SK-N-SH (cell line): ENCODE data around the gene PRKAG1. TPM values are rescaled to one million over a fixed set of nuclear protein-coding genes. Genes with fewer than 3 reads are reported as not detected.

ENCODE experiments used
- CTCF ChIA-PET: fragments of 300-600, 350-600 bp; formaldehyde crosslinking; extraction: SDS; loops from one replicate; lab custom pipeline; 2021; lab: Yijun Ruan, JAX
- POLR2A ChIA-PET: fragments of 350-600 bp; sonication (Branson Sonifier 250); formaldehyde crosslinking; extraction: SDS; loops from one replicate; lab custom pipeline; 2020; ENCODE audit warnings: antibody characterized with exemption, inconsistent platforms; lab: Yijun Ruan, JAX
- DNase-seq: peaks from one replicate; pipeline ENCODE4 v3.0.0; 2012
- H2AFZ ChIP-seq: fragments of 200-600 bp; sonication (generic); 2 replicates; pipeline ENCODE4 v1.8.1; 2016; ENCODE audit warnings: antibody characterized with exemption, mild to moderate bottlenecking, low read depth
- H3F3A ChIP-seq: fragments of 200-600 bp; sonication (generic); replicated peaks from 2 replicates; pipeline ENCODE3; 2016; ENCODE audit warnings: antibody characterized with exemption, mild to moderate bottlenecking; ENCODE audit not compliant: insufficient read depth
- H3K27ac ChIP-seq, 2 experiments: fragments of 200-500 bp in 1 of 2; fragments of 200-600 bp in 1 of 2; sonication (Bioruptor generic) in 1 of 2; sonication (generic), shearing (Covaris generic) in 1 of 2; 2 replicates each; pipeline versions ENCODE4 v1.5.1 to v1.6.1; 2014 to 2016; ENCODE audit warnings: low read depth in 2 of 2, inconsistent platforms in 1 of 2, low read length in 1 of 2, mild to moderate bottlenecking in 1 of 2, mixed read lengths in 1 of 2
- H3K27me3 ChIP-seq: fragments of 200-600 bp; sonication (generic), shearing (Covaris generic); 2 replicates; pipeline ENCODE4 v1.6.1; 2016; ENCODE audit warnings: mixed run types; ENCODE audit not compliant: insufficient read depth
- H3K36me3 ChIP-seq, 2 experiments: fragments of 200-500 bp in 1 of 2; fragments of 200-600 bp in 1 of 2; sonication (Bioruptor generic) in 1 of 2; sonication (generic) in 1 of 2; replicated peaks in 1 of 2; 2 replicates each; pipeline versions ENCODE3 to v1.5.1; 2014 to 2016; ENCODE audit warnings: low read length in 1 of 2, mild to moderate bottlenecking in 1 of 2; ENCODE audit not compliant: insufficient read depth in 2 of 2, control insufficient read depth in 1 of 2
- H3K4me1 ChIP-seq, 2 experiments: fragments of 200-500 bp in 1 of 2; fragments of 200-600 bp in 1 of 2; sonication (Bioruptor generic) in 1 of 2; sonication (generic), shearing (Covaris generic) in 1 of 2; 2 replicates each; pipeline versions ENCODE4 v1.5.1 to v1.6.1; 2014 to 2016; ENCODE audit warnings: low read depth in 1 of 2, low read length in 1 of 2, mixed run types in 1 of 2; ENCODE audit not compliant: insufficient read depth in 2 of 2, control insufficient read depth in 1 of 2
- H3K4me2 ChIP-seq: fragments of 200-600 bp; sonication (generic), shearing (Covaris generic); 2 replicates; pipeline ENCODE4 v1.6.1; 2017; ENCODE audit warnings: mixed run types
- H3K4me3 ChIP-seq, 2 experiments: fragments of 200-500 bp in 1 of 2; fragments of 200-600 bp in 1 of 2; sonication (Bioruptor generic) in 1 of 2; sonication (generic), shearing (Covaris generic) in 1 of 2; 2 replicates each; pipeline versions ENCODE4 v1.5.1 to v1.8.1; 2014 to 2016; ENCODE audit warnings: low read depth in 2 of 2, inconsistent platforms in 1 of 2, low read length in 1 of 2, mild to moderate bottlenecking in 1 of 2, mixed read lengths in 1 of 2, moderate library complexity in 1 of 2
- H3K79me2 ChIP-seq: fragments of 200-600 bp; sonication (generic); 2 replicates; pipeline ENCODE4 v1.8.1; 2017; ENCODE audit warnings: mild to moderate bottlenecking; ENCODE audit not compliant: insufficient read depth
- H3K9ac ChIP-seq: fragments of 200-600 bp; sonication (generic); 2 replicates; pipeline ENCODE4 v1.6.1; 2017; ENCODE audit warnings: mixed run types
- H3K9me2 ChIP-seq: fragments of 200-600 bp; sonication (generic); 2 replicates; pipeline ENCODE4 v1.6.1; 2017; ENCODE audit warnings: mixed run types
- H3K9me3 ChIP-seq: fragments of 200-600 bp; sonication (generic); 2 replicates; pipeline ENCODE4 v1.6.1; 2017; ENCODE audit warnings: mixed run types, mild to moderate bottlenecking, moderate library complexity
- H4K20me1 ChIP-seq: fragments of 200-600 bp; sonication (generic); 2 replicates; pipeline ENCODE4 v1.6.1; 2017; ENCODE audit warnings: mild to moderate bottlenecking, mixed run types; ENCODE audit not compliant: insufficient read depth
- CHD2 ChIP-seq: fragments of 150-350 bp; IDR thresholded peaks from 2 replicates; pipeline ENCODE4 v1.6.1; 2018; ENCODE audit warnings: low read length; ENCODE audit not compliant: partially characterized antibody
- ELF1 ChIP-seq: IDR thresholded peaks from 2 replicates; pipeline ENCODE4 v1.4.0; 2012
- EP300 ChIP-seq, 2 experiments: IDR thresholded peaks; 2 replicates each; pipeline versions ENCODE4 v1.4.0 to v1.6.1; 2012; ENCODE audit warnings: borderline replicate concordance in 1 of 2, low read depth in 1 of 2, low read length in 1 of 2
- GABPA ChIP-seq: IDR thresholded peaks from 2 replicates; pipeline ENCODE4 v1.4.0; 2012; ENCODE audit warnings: low read depth, mild to moderate bottlenecking
- MAX ChIP-seq: IDR thresholded peaks from 2 replicates; pipeline ENCODE4 v1.4.0; 2012; ENCODE audit warnings: low read depth
- MXI1 ChIP-seq: IDR thresholded peaks from 2 replicates; pipeline ENCODE4 v1.6.1; 2012; ENCODE audit warnings: mild to moderate bottlenecking, low read depth, low read length, improper control_type of control experiment
- PBX3 ChIP-seq: IDR thresholded peaks from 2 replicates; pipeline ENCODE4; 2012
- RAD21 ChIP-seq: IDR thresholded peaks from 2 replicates; pipeline ENCODE4 v1.6.1; 2012; ENCODE audit warnings: mild to moderate bottlenecking, low read length
- RCOR1 ChIP-seq: fragments of 150-350 bp; IDR thresholded peaks from 2 replicates; pipeline ENCODE4 v1.6.1; 2017; ENCODE audit warnings: antibody characterized with exemption, low read length
- RXRA ChIP-seq: IDR thresholded peaks from 2 replicates; pipeline ENCODE4 v1.4.0; 2012; ENCODE audit warnings: low read depth, mild to moderate bottlenecking, borderline replicate concordance
- SIN3A ChIP-seq: IDR thresholded peaks from 2 replicates; pipeline ENCODE4 v1.6.1; 2012; ENCODE audit warnings: low read depth, mild to moderate bottlenecking, low read length, moderate library complexity, borderline replicate concordance
- SMC3 ChIP-seq: IDR thresholded peaks from 2 replicates; pipeline ENCODE4 v1.6.1; 2012; ENCODE audit warnings: low read depth, low read length, improper control_type of control experiment
- TCF12 ChIP-seq: IDR thresholded peaks from 2 replicates; pipeline ENCODE4 v1.4.0; 2012
- USF1 ChIP-seq: IDR thresholded peaks from 2 replicates; pipeline ENCODE4 v1.4.0; 2012; ENCODE audit warnings: low read depth, borderline replicate concordance
- YY1 ChIP-seq: IDR thresholded peaks from 2 replicates; pipeline ENCODE4 v1.4.0; 2012; ENCODE audit warnings: low read depth, mild to moderate bottlenecking
- ZBTB33 ChIP-seq: IDR thresholded peaks from 2 replicates; pipeline ENCODE4 v1.4.0; 2012; ENCODE audit warnings: low read depth, borderline replicate concordance
- WGBS: methylation state at CpG from one replicate; pipeline ENCODE4 v1.1.6; 2017; ENCODE audit warnings: low lambda C conversion rate; 5-methylcytosine and 5-hydroxymethylcytosine counted together
- polyA plus RNA-seq, 3 experiments: library from polyadenylated mRNA; depleted of rRNA; stranded (reverse); fragments of >200 nt; gene quantifications; 2 replicates each; pipeline ENCODE4 v1.2.3, GENCODE V29; 2012

PRKAG1 gene
- polyA plus RNA-seq, 1 of the 3 experiments (the other 2 are of a cell fraction) = 75.1 TPM

GRCh38 chr12:49061157-49061650, 42.6 kb upstream of the PRKAG1 start:
- Histone ChIP-seq H3K9me2 (no peaks in the 10 kb centered on the region), H2AFZ (peak overlapping the region; percentile 88), H3K4me3 (peak overlapping the region; percentile 90 to 96), H3K79me2 (peaks cover 53% of the 10 kb centered on the region), H3K4me2 (peak overlapping the region; percentile 96), H3K4me1 (peaks cover 11 to 31% of the 10 kb centered on the region in 2 experiments; a peak in 3 of 4 replicates), H3F3A (peaks cover 8% of the 10 kb centered on the region), H3K27me3 (no peaks in the 10 kb centered on the region), H3K9me3 (no peaks in the 10 kb centered on the region), H4K20me1 (peaks cover 29% of the 10 kb centered on the region), H3K9ac (peak overlapping the region; percentile 98), H3K27ac (peak overlapping the region; percentile 93 to 97), H3K36me3 (no peaks in the 10 kb centered on the region)
- ChIA-PET CTCF (interaction anchor here (0.7 to 15.9 kb wide), 6 partner anchors 16 to 69 kb away, joined by 3 to 300 read pairs (median 34); partner anchors contain the start of gene DHH), POLR2A (no interaction called here)
- TF ChIP-seq EP300 (IDR thresholded peaks at IDR 0.05; ENCODE audit: borderline replicate concordance in 1 of 2, low read depth in 1 of 2, low read length in 1 of 2) (no peak), TCF12 (no peak), ELF1 (no peak), MAX (no peak)
- 3% methylated on average over 16 of the region's 16 CpGs for WGBS
- DNase-seq = no peak

GRCh38 chr12:49060237-49061156, 41.9 kb upstream of the PRKAG1 start, which contains the start of gene KMT2D:
Gene KMT2D (minus strand): TSS chr12:49060794. CDS start chr12:49055324, 5,470 bp downstream.
- peak; percentile 95 for DNase-seq
- Histone ChIP-seq H3K79me2 (peaks cover 60% of the 10 kb centered on the region), H3K36me3 (no peaks in the 10 kb centered on the region), H3K27me3 (no peaks in the 10 kb centered on the region), H4K20me1 (peaks cover 36% of the 10 kb centered on the region), H3K9me3 (no peaks in the 10 kb centered on the region), H3K27ac (peak within 1 kb of the TSS; percentile 93 to 97), H3K4me1 (peaks cover 16 to 37% of the 10 kb centered on the region in 2 experiments; a peak in 3 of 4 replicates), H3K9me2 (no peaks in the 10 kb centered on the region), H3F3A (peaks cover 9% of the 10 kb centered on the region), H2AFZ (peak within 1 kb of the TSS; percentile 88), H3K4me3 (peak within 1 kb of the TSS; percentile 90 to 96), H3K9ac (peak within 1 kb of the TSS; percentile 98), H3K4me2 (peak within 1 kb of the TSS; percentile 96)
- 3% methylated on average over 10 of the region's 74 CpGs for WGBS
- ChIA-PET CTCF (interaction anchor here (0.7 to 8.1 kb wide), 6 partner anchors 15 to 69 kb away, joined by 3 to 49 read pairs (median 4); no protein-coding TSS in a partner anchor), POLR2A (interaction anchor here (0.9 to 1.2 kb wide), 4 partner anchors 50 to 128 kb away, joined by 3 to 8 read pairs (median 3); partner anchors contain the start of genes LMBR1L and TUBA1B)
- TF ChIP-seq USF1 = peak; percentile 67
- TF ChIP-seq PBX3 = peak; percentile 94
- peak; percentile 45 for TF ChIP-seq TCF12
- TF ChIP-seq ELF1 = peak; percentile 50; the same call in 1 of the 2 replicates
- TF ChIP-seq YY1 = peak; percentile 93
- TF ChIP-seq ZBTB33 = no peak
- no peak for TF ChIP-seq RAD21
- TF ChIP-seq RCOR1 = peak; percentile 24; the same call in 1 of the 2 replicates
- peak; percentile 98 for TF ChIP-seq CHD2
- no peak for TF ChIP-seq SMC3
- TF ChIP-seq MXI1 = peak; percentile 93
- TF ChIP-seq MAX = peak; percentile 97
- TF ChIP-seq GABPA = peak; percentile 59
- TF ChIP-seq RXRA = no peak
- peak; percentile 94; the same call in 1 of the 2 replicates for TF ChIP-seq SIN3A
